Panc1 (cell line): ENCODE results near the gene MRPL57. TPM values are rescaled to one million over a fixed set of nuclear protein-coding genes. Genes with fewer than 3 reads are reported as not detected.

Experiments
- ATAC-seq: fragments of 200-7000 bp; cut with Tn5 transposase; 2 replicates; pipeline ENCODE4 v1.9.1; 2020; ENCODE audit warnings: mild to moderate bottlenecking, moderate library complexity
- BruUV-seq: library from RNA; stranded (reverse); fragments of 400-500 nt; replicated peaks from 2 replicates; lab custom pipeline; 2021; lab: Mats Ljungman, UMichigan
- CTCF ChIA-PET: fragments of 300-600 bp; sonication (Branson Sonifier 250); formaldehyde crosslinking; loops from one replicate; lab custom pipeline; 2022; ENCODE audit warnings: antibody characterized with exemption; lab: Charles Lee
- POLR2A ChIA-PET: fragments of 300-600 bp; sonication (Branson Sonifier 250); formaldehyde crosslinking; loops from one replicate; lab custom pipeline; 2022; ENCODE audit warnings: antibody characterized with exemption; lab: Charles Lee
- DNase-seq: peaks from one replicate; pipeline ENCODE4 v3.0.0-alpha.2; 2010; ENCODE audit warnings: low read depth, low spot score
- H3K27ac ChIP-seq: 2 replicates; pipeline ENCODE4 v1.5.1; 2011; ENCODE audit warnings: mild to moderate bottlenecking, low read length, inconsistent platforms
- H3K27me3 ChIP-seq: fragments of 200-500 bp; sonication (Bioruptor generic); 2 replicates; pipeline ENCODE4 v1.6.0; 2014; ENCODE audit warnings: low read length, inconsistent platforms; ENCODE audit not compliant: control insufficient read depth, insufficient read depth
- H3K36me3 ChIP-seq: fragments of 200-500 bp; sonication (Bioruptor generic); 2 replicates; pipeline ENCODE4 v1.5.1; 2014; ENCODE audit warnings: inconsistent platforms, mild to moderate bottlenecking, low read length, moderate library complexity; ENCODE audit not compliant: control insufficient read depth, insufficient read depth
- H3K4me1 ChIP-seq: 2 replicates; pipeline ENCODE4 v1.5.1; 2011; ENCODE audit warnings: inconsistent platforms, mild to moderate bottlenecking, low read length, moderate library complexity; ENCODE audit not compliant: control insufficient read depth, insufficient read depth
- H3K4me3 ChIP-seq, 2 experiments: 2 replicates each; pipeline ENCODE4 v1.5.1; 2011 to 2012; ENCODE audit warnings: low read depth in 2 of 2, low read length in 2 of 2, mild to moderate bottlenecking in 2 of 2, inconsistent platforms in 1 of 2, moderate library complexity in 1 of 2
- H3K9me3 ChIP-seq: fragments of 200-500 bp; sonication (Bioruptor generic); 2 replicates; pipeline ENCODE4 v1.5.1; 2014; ENCODE audit warnings: low read depth, mild to moderate bottlenecking, inconsistent platforms, low read length, moderate library complexity; ENCODE audit not compliant: control insufficient read depth, insufficient read depth
- POLR2AphosphoS5 ChIP-seq: IDR thresholded peaks from 2 replicates; pipeline ENCODE4 v1.6.1; 2012; ENCODE audit warnings: mild to moderate bottlenecking, low read depth, low read length, moderate library complexity
- REST ChIP-seq, 2 experiments: IDR thresholded peaks; 2 replicates each; pipeline ENCODE4 v1.6.1; 2011 to 2012; ENCODE audit warnings: low read depth in 2 of 2, control low read depth in 1 of 2, low read length in 1 of 2, mild to moderate bottlenecking in 1 of 2, moderate library complexity in 1 of 2; ENCODE audit not compliant: insufficient read depth in 1 of 2
- SIN3A ChIP-seq: IDR thresholded peaks from 2 replicates; pipeline ENCODE4 v1.6.1; 2012; ENCODE audit warnings: low read depth, mild to moderate bottlenecking, low read length, moderate library complexity, borderline replicate concordance; ENCODE audit not compliant: insufficient read depth
- TCF7L2 ChIP-seq: IDR thresholded peaks from 2 replicates; pipeline ENCODE4 v1.6.1; 2011; ENCODE audit warnings: mild to moderate bottlenecking, low read depth, low read length, inconsistent platforms
- in situ Hi-C: cut with HindIII; loops from 2 replicates; pipeline ENCODE4 v1.10.0; 2016; ENCODE audit warnings: low sequenced_read_pairs, low pct_unique_long_range_greater_than_20kb
- intact Hi-C: fragments of 100-400 bp; cut with micrococcal nuclease; formaldehyde crosslinking; loops from one replicate; pipeline ENCODE4 v1.10.0; 2022; ENCODE audit not compliant: unreplicated experiment
- total RNA-seq: library from RNA; stranded (reverse); gene quantifications from one replicate; pipeline ENCODE4 v1.2.1, GENCODE V29; 2021; ENCODE audit not compliant: unreplicated experiment
- TF ChIP-seq, protein P1 (sequence below): fragments of 450-650 bp; IDR thresholded peaks from 2 replicates; pipeline ENCODE4 v1.5.1; 2017; ENCODE audit warnings: mild to moderate bottlenecking

MRPL57 gene
- total RNA-seq, 1 experiment from 2014 or later = 14.0 TPM

- H3K36me3 ChIP-seq = no peaks in the 10 kb centered on the region
- H3K9me3 ChIP-seq = no peaks in the 10 kb centered on the region; the same call in 1 of the 2 replicates
- ATAC-seq (no peak), DNase-seq (no peak)
- no peak overlapping the region for H3K4me3 ChIP-seq
- intact Hi-C loops = no loop called here
- ChIA-PET CTCF (no interaction called here), POLR2A (no interaction called here)
- no TSS peak for BruUV-seq
- no peak overlapping the region for H3K27ac ChIP-seq
- no peaks in the 10 kb centered on the region for H3K4me1 ChIP-seq
- in situ Hi-C loops = no loop called here
- no peak for TF ChIP-seq POLR2AphosphoS5
- TF ChIP-seq, protein P1, sequence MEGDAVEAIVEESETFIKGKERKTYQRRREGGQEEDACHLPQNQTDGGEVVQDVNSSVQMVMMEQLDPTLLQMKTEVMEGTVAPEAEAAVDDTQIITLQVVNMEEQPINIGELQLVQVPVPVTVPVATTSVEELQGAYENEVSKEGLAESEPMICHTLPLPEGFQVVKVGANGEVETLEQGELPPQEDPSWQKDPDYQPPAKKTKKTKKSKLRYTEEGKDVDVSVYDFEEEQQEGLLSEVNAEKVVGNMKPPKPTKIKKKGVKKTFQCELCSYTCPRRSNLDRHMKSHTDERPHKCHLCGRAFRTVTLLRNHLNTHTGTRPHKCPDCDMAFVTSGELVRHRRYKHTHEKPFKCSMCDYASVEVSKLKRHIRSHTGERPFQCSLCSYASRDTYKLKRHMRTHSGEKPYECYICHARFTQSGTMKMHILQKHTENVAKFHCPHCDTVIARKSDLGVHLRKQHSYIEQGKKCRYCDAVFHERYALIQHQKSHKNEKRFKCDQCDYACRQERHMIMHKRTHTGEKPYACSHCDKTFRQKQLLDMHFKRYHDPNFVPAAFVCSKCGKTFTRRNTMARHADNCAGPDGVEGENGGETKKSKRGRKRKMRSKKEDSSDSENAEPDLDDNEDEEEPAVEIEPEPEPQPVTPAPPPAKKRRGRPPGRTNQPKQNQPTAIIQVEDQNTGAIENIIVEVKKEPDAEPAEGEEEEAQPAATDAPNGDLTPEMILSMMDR = no peak
- TF ChIP-seq SIN3A = no peak
- no peak for TF ChIP-seq REST (IDR thresholded peaks at IDR 0.05; ENCODE audit: insufficient read depth in 1 of 2, low read depth in 2 of 2, low read length in 1 of 2)
- no peak for TF ChIP-seq TCF7L2
- H3K27me3 ChIP-seq = no peaks in the 10 kb centered on the region; the same call in 1 of the 2 replicates
Observed at GRCh38 chr13:21221268-21221667, 44.8 kb downstream of the MRPL57 start.

DNA sequence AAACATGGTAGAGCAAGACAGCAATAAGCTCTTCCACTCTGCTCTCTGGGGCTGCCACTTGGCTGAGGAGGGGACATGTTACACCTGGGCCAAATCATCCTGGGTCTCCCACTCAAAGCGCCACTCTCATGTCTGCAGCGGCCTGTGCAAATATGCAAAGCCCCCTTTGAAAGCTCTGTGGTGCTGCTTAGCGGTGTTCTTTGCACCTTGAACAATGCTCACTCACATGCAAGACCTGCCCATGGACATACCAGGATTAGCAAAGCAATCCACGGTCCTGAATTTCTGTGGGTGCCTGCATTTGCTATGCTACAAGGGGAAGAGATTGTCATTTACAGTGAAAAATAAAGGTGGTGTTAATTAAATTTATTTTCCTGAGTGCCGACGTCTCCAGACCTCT, 48.6 kb downstream of the MRPL57 start:
- TF ChIP-seq, protein P1 = no peak
- TF ChIP-seq SIN3A (no peak), TCF7L2 (no peak), REST (IDR thresholded peaks at IDR 0.05; ENCODE audit: insufficient read depth in 1 of 2, low read depth in 2 of 2, low read length in 1 of 2) (no peak), POLR2AphosphoS5 (no peak)
- H3K4me3 ChIP-seq = no peak overlapping the region
- H3K36me3 ChIP-seq = no peaks in the 10 kb centered on the region
- no peaks in the 10 kb centered on the region; the same call in 1 of the 2 replicates for H3K9me3 ChIP-seq
- intact Hi-C loops (no loop called here), in situ Hi-C loops (no loop called here)
- DNase-seq = no peak
- no peak overlapping the region for H3K27ac ChIP-seq
- no peaks in the 10 kb centered on the region for H3K4me1 ChIP-seq
- no peak for ATAC-seq
- no TSS peak for BruUV-seq
- H3K27me3 ChIP-seq = no peaks in the 10 kb centered on the region; the same call in 1 of the 2 replicates
- CTCF ChIA-PET = no interaction called here
- POLR2A ChIA-PET = no interaction called here
